Keratinocyte (primary cell): Measurements from ENCODE around the gene MRPS23.

Experiments
- CTCF ChIP-seq, 3 experiments: IDR thresholded peaks in 1 of 3; conservative IDR thresholded peaks in 1 of 3; optimal IDR thresholded peaks in 1 of 3; 2 replicates in 2 of 3; 3 replicates in 1 of 3; pipeline versions ENCODE3 to v1.5.1; 2011; ENCODE audit warnings: low read length in 3 of 3, mild to moderate bottlenecking in 3 of 3, moderate library complexity in 2 of 3, control low read depth in 1 of 3, inconsistent platforms in 1 of 3; ENCODE audit not compliant: insufficient read depth in 2 of 3; ENCODE audit errors: extremely low read depth in 1 of 3
- EZH2 ChIP-seq: IDR thresholded peaks from one replicate; pipeline ENCODE4 v1.6.1; 2012; ENCODE audit warnings: inconsistent platforms, mild to moderate bottlenecking, low read length, moderate library complexity

- no peak for TF ChIP-seq CTCF (optimal IDR thresholded peaks at IDR 0.05 in 1 of 3, IDR thresholded peaks at IDR 0.05 in 1 of 3, conservative IDR thresholded peaks at IDR 0.05 in 1 of 3; ENCODE audit: extremely low read depth in 1 of 3, insufficient read depth in 2 of 3, low read length in 3 of 3)
- no peak for TF ChIP-seq EZH2
Observed at GRCh38 chr17:57817299-57817698, 32.5 kb downstream of the MRPS23 start.
